ENCODE measurements around the gene TMEM165. TPM values are rescaled to one million over a fixed set of nuclear protein-coding genes. Genes with fewer than 3 reads are reported as not detected.
A peak's percentile ranks its signal among the peaks of the same experiment; 100 is the strongest.

Gene TMEM165
- polyA plus RNA-seq, 1 donor, result 59.3 TPM

DNA sequence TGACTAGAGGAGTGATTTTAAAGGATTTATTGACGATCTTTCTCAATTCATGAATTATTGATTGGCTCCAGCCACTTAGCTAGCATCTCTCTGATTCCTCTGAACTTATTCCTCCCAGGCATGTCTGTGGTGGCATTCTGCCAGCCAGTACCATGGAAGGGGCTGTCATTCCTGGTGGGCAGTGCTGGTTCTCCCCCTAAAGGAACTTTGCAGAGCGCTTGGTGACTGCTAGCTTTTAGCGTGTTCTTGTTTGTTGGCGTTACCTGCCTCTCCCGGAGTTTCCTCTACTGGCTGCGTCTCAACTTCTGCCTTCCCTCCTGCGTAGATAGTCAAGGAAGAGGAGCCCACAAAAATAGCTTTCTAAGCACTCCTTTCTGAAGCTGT is 30.4 kb upstream of the TMEM165 start:
- WGBS (ENCODE audit: insufficient coverage, low lambda C conversion rate), result no CpG with 5 or more reads among the region's 7 CpGs
- no peaks in the 10 kb centered on the region for H3K27me3 ChIP-seq (ENCODE audit: control insufficient read depth, insufficient read depth, low read length)
- H3K27ac ChIP-seq (ENCODE audit: low read length), result no peak overlapping the region
- no peaks in the 10 kb centered on the region for H3K36me3 ChIP-seq (ENCODE audit: control insufficient read depth, insufficient read depth, low read length)
- H3K9me3 ChIP-seq (ENCODE audit: control insufficient read depth, low read depth, low read length), result no peaks in the 10 kb centered on the region
- H3K4me3 ChIP-seq (ENCODE audit: low read length), result no peak overlapping the region
- DNase-seq, result no peak
- H3K4me1 ChIP-seq (ENCODE audit: control insufficient read depth, insufficient read depth, low read length), result no peaks in the 10 kb centered on the region

DNA sequence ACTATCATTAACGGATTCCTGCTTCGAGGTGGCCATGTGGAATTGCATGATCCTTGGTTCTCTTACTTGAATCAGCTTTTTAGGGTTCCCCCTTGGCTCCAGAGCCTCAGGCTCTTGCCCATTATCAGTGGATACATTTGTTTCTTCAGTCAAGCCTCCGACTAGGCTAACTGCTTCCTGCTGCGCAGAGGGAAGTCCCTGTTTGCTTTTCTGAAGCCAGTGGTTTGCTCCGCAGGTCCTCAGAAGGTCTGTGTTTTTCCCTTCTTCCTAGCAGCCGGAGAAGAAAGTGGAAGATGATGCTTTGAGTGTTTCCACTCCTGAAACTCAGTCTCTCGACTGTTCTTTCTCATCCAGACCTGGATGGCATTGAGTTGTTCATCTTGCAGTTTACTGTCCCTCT is 29.1 kb upstream of the TMEM165 start:
- DNase-seq, result no peak
- no peak overlapping the region for H3K4me3 ChIP-seq (ENCODE audit: low read length)
- no peaks in the 10 kb centered on the region for H3K27me3 ChIP-seq (ENCODE audit: control insufficient read depth, insufficient read depth, low read length)
- no peaks in the 10 kb centered on the region for H3K36me3 ChIP-seq (ENCODE audit: control insufficient read depth, insufficient read depth, low read length)
- no peaks in the 10 kb centered on the region for H3K4me1 ChIP-seq (ENCODE audit: control insufficient read depth, insufficient read depth, low read length)
- no peak overlapping the region for H3K27ac ChIP-seq (ENCODE audit: low read length)
- no CpG with 5 or more reads among the region's 7 CpGs for whole genome bisulfite sequencing (ENCODE audit: insufficient coverage, low lambda C conversion rate)
- no peaks in the 10 kb centered on the region for H3K9me3 ChIP-seq (ENCODE audit: control insufficient read depth, low read depth, low read length)

DNA sequence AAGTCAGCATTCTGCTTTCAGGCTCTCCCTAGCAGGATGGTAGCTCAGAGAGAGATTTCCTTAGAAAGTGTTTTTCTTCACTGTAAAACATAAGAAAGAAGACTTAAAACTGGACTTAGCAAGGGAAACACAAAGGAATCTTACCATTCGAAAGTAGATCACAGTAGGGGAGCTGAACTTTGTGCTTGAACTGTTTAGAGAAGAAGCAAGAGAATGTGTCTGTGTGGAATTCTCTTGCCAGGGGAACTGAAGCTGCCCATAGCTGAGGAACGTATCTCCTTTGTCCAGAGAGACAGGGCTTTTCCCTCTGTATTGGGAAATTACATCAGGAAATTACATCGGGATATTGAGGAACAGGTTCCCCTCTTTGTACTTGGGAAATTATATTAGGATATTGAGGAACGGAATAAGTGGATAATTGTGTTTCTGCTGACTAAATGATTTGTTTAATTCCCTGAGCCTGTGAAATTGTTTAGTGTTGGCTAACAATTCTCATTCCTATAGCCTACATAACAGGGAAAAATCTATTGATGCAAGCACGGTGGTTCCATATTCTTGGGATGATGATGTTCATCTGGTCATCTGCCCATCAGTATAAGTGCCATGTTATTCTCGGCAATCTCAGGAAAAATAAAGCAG is 28.6 kb upstream of the TMEM165 start:
- no peak overlapping the region for H3K27ac ChIP-seq (ENCODE audit: low read length)
- no peaks in the 10 kb centered on the region for H3K4me1 ChIP-seq (ENCODE audit: control insufficient read depth, insufficient read depth, low read length)

DNA sequence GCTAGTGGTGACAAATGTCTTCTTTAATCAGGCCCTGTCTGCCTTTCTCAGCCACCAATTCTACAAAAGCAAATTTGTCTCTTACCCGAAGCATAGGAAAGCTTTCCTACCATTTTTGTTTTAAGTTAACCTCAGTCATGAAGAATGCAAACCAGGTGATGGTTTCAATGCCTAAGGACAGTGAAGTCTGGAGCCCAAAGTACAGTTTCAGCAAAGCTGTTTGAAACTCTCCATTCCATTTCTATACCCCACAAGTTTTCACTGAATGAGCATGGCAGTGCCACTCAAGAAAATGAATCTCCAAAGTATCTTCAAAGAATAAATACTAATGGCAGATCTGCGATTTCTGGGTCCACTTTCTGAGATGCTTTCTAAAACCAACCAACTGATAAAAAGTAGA is 25.8 kb upstream of the TMEM165 start:
- Histone ChIP-seq H3K27me3 (ENCODE audit: control insufficient read depth, insufficient read depth, low read length) (no peaks in the 10 kb centered on the region), H3K36me3 (ENCODE audit: control insufficient read depth, insufficient read depth, low read length) (no peaks in the 10 kb centered on the region), H3K27ac (ENCODE audit: low read length) (no peak overlapping the region), H3K4me3 (ENCODE audit: low read length) (no peak overlapping the region), H3K4me1 (ENCODE audit: control insufficient read depth, insufficient read depth, low read length) (no peaks in the 10 kb centered on the region), H3K9me3 (ENCODE audit: control insufficient read depth, low read depth, low read length) (no peaks in the 10 kb centered on the region)
- 100% methylated on average over 1 of the region's 2 CpGs for WGBS (ENCODE audit: insufficient coverage, low lambda C conversion rate)
- no peak for DNase-seq

More for the DNA sequence above, 28.6 kb upstream of the TMEM165 start:
- no peaks in the 10 kb centered on the region for H3K36me3 ChIP-seq (ENCODE audit: control insufficient read depth, insufficient read depth, low read length)
- no peaks in the 10 kb centered on the region for H3K27me3 ChIP-seq (ENCODE audit: control insufficient read depth, insufficient read depth, low read length)
- 60% methylated on average over 1 of the region's 6 CpGs for WGBS (ENCODE audit: insufficient coverage, low lambda C conversion rate)
- no peak overlapping the region for H3K4me3 ChIP-seq (ENCODE audit: low read length)
- no peak for DNase-seq
- no peaks in the 10 kb centered on the region for H3K9me3 ChIP-seq (ENCODE audit: control insufficient read depth, low read depth, low read length)

DNA sequence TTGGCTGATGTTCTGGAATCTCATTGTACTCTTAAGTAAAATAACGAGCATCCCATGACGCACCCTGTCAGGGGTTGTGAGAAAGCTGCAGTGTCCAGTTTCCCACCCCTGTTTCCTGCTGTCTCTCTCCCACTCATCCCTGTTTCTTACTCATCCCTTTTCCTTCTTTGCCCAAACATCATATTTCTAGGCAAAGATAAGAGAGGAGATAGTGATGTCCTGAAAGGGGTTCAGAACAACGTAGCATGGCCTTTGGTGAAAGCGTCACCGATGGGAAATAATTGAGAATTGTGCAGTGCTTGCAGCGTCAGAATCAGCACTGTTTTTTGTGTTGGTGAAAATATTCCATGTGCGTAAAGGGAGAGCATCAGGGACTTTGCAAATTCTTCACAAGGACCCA is 23.5 kb upstream of the TMEM165 start:
- Histone ChIP-seq H3K9me3 (ENCODE audit: control insufficient read depth, low read depth, low read length) (no peaks in the 10 kb centered on the region), H3K27ac (ENCODE audit: low read length) (no peak overlapping the region), H3K4me3 (ENCODE audit: low read length) (no peak overlapping the region), H3K36me3 (ENCODE audit: control insufficient read depth, insufficient read depth, low read length) (no peaks in the 10 kb centered on the region), H3K4me1 (ENCODE audit: control insufficient read depth, insufficient read depth, low read length) (no peaks in the 10 kb centered on the region), H3K27me3 (ENCODE audit: control insufficient read depth, insufficient read depth, low read length) (no peaks in the 10 kb centered on the region)
- no CpG with 5 or more reads among the region's 7 CpGs for WGBS (ENCODE audit: insufficient coverage, low lambda C conversion rate)
- DNase-seq, result no peak

DNA sequence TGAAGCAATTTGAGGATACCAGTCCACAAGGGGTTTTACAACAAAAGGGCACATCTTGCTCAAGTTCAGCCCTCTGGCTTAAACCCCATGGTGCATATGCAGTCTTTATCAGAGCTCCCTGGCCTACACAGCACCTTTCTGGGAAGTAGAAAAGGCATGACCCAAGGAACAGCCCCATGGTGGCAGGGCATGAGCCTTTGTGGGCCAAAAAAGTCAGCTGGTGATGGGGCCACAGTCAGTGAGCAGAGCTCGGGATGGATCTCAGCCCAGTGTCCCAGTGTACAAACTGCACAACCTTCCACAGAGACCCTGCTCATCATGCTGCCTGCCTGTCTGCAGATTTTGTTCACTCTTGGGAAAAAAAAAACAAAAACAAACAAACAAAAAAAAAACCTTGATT is 22.3 kb upstream of the TMEM165 start:
- H3K9me3 ChIP-seq (ENCODE audit: control insufficient read depth, low read depth, low read length), result no peaks in the 10 kb centered on the region
- no peak for DNase-seq
- H3K27me3 ChIP-seq (ENCODE audit: control insufficient read depth, insufficient read depth, low read length), result no peaks in the 10 kb centered on the region
- no peak overlapping the region for H3K27ac ChIP-seq (ENCODE audit: low read length)
- no peak overlapping the region for H3K4me3 ChIP-seq (ENCODE audit: low read length)
- no peaks in the 10 kb centered on the region for H3K4me1 ChIP-seq (ENCODE audit: control insufficient read depth, insufficient read depth, low read length)
- H3K36me3 ChIP-seq (ENCODE audit: control insufficient read depth, insufficient read depth, low read length), result no peaks in the 10 kb centered on the region
- no CpG with 5 or more reads among the region's 1 CpG for WGBS (ENCODE audit: insufficient coverage, low lambda C conversion rate)

DNA sequence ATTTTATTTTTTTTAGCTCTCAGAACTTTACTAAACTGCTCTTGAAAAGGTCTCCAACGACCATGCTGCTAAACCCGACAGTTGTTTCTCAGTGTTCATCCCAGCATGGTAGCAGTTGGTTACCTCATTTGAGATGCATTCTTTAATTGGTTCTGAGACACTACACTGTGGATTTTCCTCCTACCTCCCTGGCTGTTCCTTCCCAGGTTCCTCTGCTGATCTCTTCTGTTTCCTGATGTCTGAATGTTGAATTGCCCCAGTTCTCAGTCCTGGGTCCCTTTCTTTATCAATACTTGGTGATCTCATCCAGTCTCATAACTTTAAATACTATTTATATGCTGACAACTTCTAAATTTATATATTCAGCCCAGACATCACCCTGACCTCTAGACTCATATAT is 19.1 kb upstream of the TMEM165 start:
- no peak overlapping the region for H3K27ac ChIP-seq (ENCODE audit: low read length)
- no peaks in the 10 kb centered on the region for H3K4me1 ChIP-seq (ENCODE audit: control insufficient read depth, insufficient read depth, low read length)
- no peaks in the 10 kb centered on the region for H3K27me3 ChIP-seq (ENCODE audit: control insufficient read depth, insufficient read depth, low read length)
- H3K36me3 ChIP-seq (ENCODE audit: control insufficient read depth, insufficient read depth, low read length), result no peaks in the 10 kb centered on the region
- H3K4me3 ChIP-seq (ENCODE audit: low read length), result no peak overlapping the region
- no peak for DNase-seq
- 100% methylated on average over 2 of the region's 2 CpGs for WGBS (ENCODE audit: insufficient coverage, low lambda C conversion rate)
- no peaks in the 10 kb centered on the region for H3K9me3 ChIP-seq (ENCODE audit: control insufficient read depth, low read depth, low read length)

DNA sequence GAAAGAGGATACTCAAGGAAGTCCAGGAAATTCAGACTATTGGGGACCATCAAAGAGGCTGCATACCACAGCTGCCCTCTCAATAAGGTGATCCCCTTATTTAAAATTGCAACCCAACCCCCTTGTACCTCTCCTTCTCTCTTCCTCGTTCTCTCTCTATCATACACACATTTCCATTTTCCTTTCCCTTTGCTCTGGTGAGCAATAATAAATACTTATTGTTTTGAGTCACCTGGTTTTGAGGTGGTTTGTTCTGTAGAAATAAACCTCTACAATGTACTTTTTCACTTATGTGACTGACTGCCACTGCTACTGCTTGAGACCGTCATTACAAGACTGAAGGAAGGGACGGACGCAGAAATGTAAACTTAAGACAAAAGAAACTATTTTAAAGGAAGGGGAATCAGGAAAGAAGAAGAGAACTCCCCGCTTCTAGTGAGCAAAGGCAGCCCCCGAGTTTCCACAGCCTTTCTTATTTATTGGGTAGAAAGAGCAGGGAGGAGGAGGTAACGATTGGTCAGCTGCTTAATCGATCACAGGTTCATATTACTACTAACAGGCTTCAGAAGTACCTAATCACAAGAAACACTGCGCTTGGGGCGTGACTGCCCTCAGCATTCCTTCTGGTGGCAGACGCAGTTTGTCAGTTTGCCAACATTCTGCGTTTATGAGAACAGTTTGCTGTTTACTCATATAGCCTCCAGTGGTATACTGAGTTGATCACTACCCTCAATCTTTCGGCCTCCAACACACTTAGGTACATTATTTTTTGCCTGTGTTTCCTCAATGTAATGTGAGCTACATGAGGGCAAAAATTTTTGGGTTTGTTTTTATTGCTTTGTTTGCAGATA is 16.9 kb upstream of the TMEM165 start:
- 78% methylated on average over 1 of the region's 13 CpGs for WGBS (ENCODE audit: insufficient coverage, low lambda C conversion rate)
- no peak for DNase-seq
- no peak overlapping the region for H3K4me3 ChIP-seq (ENCODE audit: low read length)

DNA sequence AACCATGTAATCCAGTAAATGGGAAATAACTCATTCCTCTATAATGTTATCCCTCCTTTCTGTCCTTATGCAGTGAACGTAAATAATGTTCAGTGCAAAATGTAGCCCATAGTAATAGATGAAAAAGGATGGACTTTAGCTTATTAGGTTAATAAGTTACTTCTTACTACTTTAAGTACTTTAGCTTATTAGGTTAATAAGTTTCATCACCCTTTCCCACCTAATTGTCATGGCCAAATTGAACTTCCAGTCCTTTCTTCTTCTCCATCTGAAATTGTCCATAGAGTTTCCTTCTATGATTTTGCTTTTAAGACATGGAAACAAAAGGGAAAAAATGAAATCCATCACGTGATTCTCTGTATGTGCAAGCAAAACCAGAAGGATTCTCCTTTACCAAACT is 15.2 kb upstream of the TMEM165 start:
- Histone ChIP-seq H3K4me3 (ENCODE audit: low read length) (no peak overlapping the region), H3K36me3 (ENCODE audit: control insufficient read depth, insufficient read depth, low read length) (no peaks in the 10 kb centered on the region), H3K27me3 (ENCODE audit: control insufficient read depth, insufficient read depth, low read length) (no peaks in the 10 kb centered on the region), H3K9me3 (ENCODE audit: control insufficient read depth, low read depth, low read length) (no peaks in the 10 kb centered on the region), H3K27ac (ENCODE audit: low read length) (no peak overlapping the region), H3K4me1 (ENCODE audit: control insufficient read depth, insufficient read depth, low read length) (no peaks in the 10 kb centered on the region)
- peak in 1 of 2 donors; percentile 65 for DNase-seq
- no CpG with 5 or more reads among the region's 2 CpGs for WGBS (ENCODE audit: insufficient coverage, low lambda C conversion rate)

More for the DNA sequence above, 16.9 kb upstream of the TMEM165 start:
- no peaks in the 10 kb centered on the region for H3K36me3 ChIP-seq (ENCODE audit: control insufficient read depth, insufficient read depth, low read length)
- H3K4me1 ChIP-seq (ENCODE audit: control insufficient read depth, insufficient read depth, low read length), result no peaks in the 10 kb centered on the region
- H3K27me3 ChIP-seq (ENCODE audit: control insufficient read depth, insufficient read depth, low read length), result no peaks in the 10 kb centered on the region
- H3K27ac ChIP-seq (ENCODE audit: low read length), result no peak overlapping the region
- no peaks in the 10 kb centered on the region for H3K9me3 ChIP-seq (ENCODE audit: control insufficient read depth, low read depth, low read length)

DNA sequence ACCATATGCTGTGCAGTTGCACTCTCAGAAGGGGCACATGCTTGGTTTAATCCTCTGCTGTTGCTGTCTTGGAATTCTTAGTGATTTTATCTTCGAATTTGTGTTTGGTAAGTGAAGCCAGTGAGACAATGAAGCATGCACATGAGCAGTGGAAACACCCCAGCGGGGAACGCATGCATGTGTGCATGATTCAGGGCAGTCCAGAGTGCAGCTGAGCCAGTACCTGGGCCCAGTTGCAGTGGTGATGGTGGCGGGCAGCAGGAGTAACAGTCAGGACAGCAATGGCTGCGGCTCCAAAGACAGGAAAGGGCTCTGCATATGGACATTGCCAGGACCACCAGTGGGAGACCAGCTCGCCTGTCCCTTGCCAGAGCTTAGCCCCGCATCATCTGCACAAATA is 14.3 kb upstream of the TMEM165 start:
- no peak for DNase-seq
- Histone ChIP-seq H3K4me1 (ENCODE audit: control insufficient read depth, insufficient read depth, low read length) (no peaks in the 10 kb centered on the region), H3K27ac (ENCODE audit: low read length) (no peak overlapping the region), H3K9me3 (ENCODE audit: control insufficient read depth, low read depth, low read length) (no peaks in the 10 kb centered on the region), H3K27me3 (ENCODE audit: control insufficient read depth, insufficient read depth, low read length) (no peaks in the 10 kb centered on the region), H3K4me3 (ENCODE audit: low read length) (no peak overlapping the region), H3K36me3 (ENCODE audit: control insufficient read depth, insufficient read depth, low read length) (no peaks in the 10 kb centered on the region)
- no CpG with 5 or more reads among the region's 7 CpGs for WGBS (ENCODE audit: insufficient coverage, low lambda C conversion rate)

Measured in large intestine (tissue), 3 donors.